KG1 (cell line): Measurements from ENCODE around the gene CBFA2T3.
"Not testable (repeated sequence)": the region's sequence is repeated elsewhere in the genome, so short reads cannot be mapped to it uniquely, and the experiment has no call there.

Source experiments
- DNase-seq: peaks from one replicate; lab custom pipeline; 2025; lab: John Stamatoyannopoulos, UW

The CBFA2T3 gene

GRCh38 chr16:88909431-88910210 lies 67.4 kb downstream of the CBFA2T3 start:
- DNase-seq = no peak

GRCh38 chr16:88908307-88908706 lies 68.7 kb downstream of the CBFA2T3 start:
- no peak for DNase-seq

GRCh38 chr16:88907768-88908167 lies 69.2 kb downstream of the CBFA2T3 start:
- no peak for DNase-seq

GRCh38 chr16:88906535-88907105 lies 70.4 kb downstream of the CBFA2T3 start:
- no peak for DNase-seq

- no peak for DNase-seq
These were observed 71.0 kb downstream of the CBFA2T3 start for GRCh38 chr16:88906020-88906419.

- no peak for DNase-seq
These were observed 71.4 kb downstream of the CBFA2T3 start for GRCh38 chr16:88905563-88905962.

GRCh38 chr16:88904676-88905365 lies 72.2 kb downstream of the CBFA2T3 start:
- DNase-seq = no peak

GRCh38 chr16:88903267-88903666 lies 73.7 kb downstream of the CBFA2T3 start:
- no peak for DNase-seq

GRCh38 chr16:88902744-88903143 lies 74.3 kb downstream of the CBFA2T3 start:
- DNase-seq = no peak

GRCh38 chr16:88901718-88902337 lies 75.2 kb downstream of the CBFA2T3 start:
- DNase-seq = no peak

GRCh38 chr16:88900662-88901052 lies 76.3 kb downstream of the CBFA2T3 start:
- DNase-seq = no peak

- no peak for DNase-seq
These were observed 76.9 kb downstream of the CBFA2T3 start for GRCh38 chr16:88899901-88900661.

GRCh38 chr16:88897696-88898425 lies 79.1 kb downstream of the CBFA2T3 start:
- no peak for DNase-seq

- DNase-seq = no peak
These were observed 80.6 kb downstream of the CBFA2T3 start for GRCh38 chr16:88896238-88897070.

GRCh38 chr16:88895335-88895734 lies 81.7 kb downstream of the CBFA2T3 start:
- DNase-seq = no peak

GRCh38 chr16:88894681-88895300 lies 82.2 kb downstream of the CBFA2T3 start:
- no peak for DNase-seq

GRCh38 chr16:88894266-88894665 lies 82.7 kb downstream of the CBFA2T3 start:
- DNase-seq = not testable (repeated sequence)

- no peak for DNase-seq
These were observed 83.7 kb downstream of the CBFA2T3 start for GRCh38 chr16:88893127-88893968.

- DNase-seq = no peak
These were observed 84.9 kb downstream of the CBFA2T3 start for GRCh38 chr16:88892065-88892464.
